ENCODE measurements around the gene ARAF. TPM values are rescaled to one million over a fixed set of nuclear protein-coding genes. Genes with fewer than 3 reads are reported as not detected.

ARAF gene
- polyA plus RNA-seq, 3 donors = 49.7 to 105 (median 68.6) TPM

DNA sequence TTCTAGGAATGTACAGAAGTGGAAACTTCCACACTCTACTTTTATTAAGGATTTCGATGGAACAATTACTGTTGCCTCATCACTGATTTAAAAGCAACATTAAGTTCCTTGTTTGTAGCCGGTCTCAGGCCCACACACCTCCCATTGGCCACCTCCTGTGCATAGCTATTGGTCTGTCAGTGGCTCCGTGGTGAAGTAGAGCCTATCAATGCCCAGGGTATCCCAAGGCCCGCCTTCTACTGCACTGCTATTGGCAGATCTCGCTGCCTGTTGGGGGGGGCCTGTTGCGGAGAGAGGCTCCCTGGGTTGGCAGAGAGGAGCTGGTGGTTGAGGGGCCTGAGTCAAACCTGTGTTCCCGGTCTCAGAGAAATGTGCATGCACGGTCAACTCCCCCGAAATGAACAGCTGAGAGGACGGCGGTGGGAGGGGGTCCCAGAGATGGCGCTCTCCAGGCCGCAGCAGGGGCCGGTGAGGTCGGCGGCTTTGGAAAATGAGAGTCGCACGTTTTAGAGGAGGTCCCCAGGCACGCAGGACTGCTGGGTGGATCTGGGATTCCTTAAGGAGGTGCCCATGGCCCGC lies 4.9 kb upstream of the ARAF start:
- Histone ChIP-seq H3K27ac (ENCODE audit: low read depth in 1 of 2, low read length in 2 of 2) (peak overlapping the region; percentile 63 to 86), H2AFZ (ENCODE audit: insufficient read depth, low read depth, low read length, poor library complexity, severe bottlenecking) (peak overlapping the region; percentile 71), H3K79me2 (ENCODE audit: insufficient read depth, low read length) (no peaks in the 10 kb centered on the region), H3K9ac (ENCODE audit: insufficient read depth, low read length, poor library complexity, severe bottlenecking) (peak overlapping the region; percentile 73), H3K36me3 (replicated peaks in 1 of 2; ENCODE audit: control insufficient read depth in 1 of 2, insufficient read depth in 2 of 2, low read length in 2 of 2) (no peaks in the 10 kb centered on the region), H3K9me3 (replicated peaks in 1 of 2; ENCODE audit: control insufficient read depth in 1 of 2, insufficient read depth in 1 of 2, low read length in 2 of 2) (no peaks in the 10 kb centered on the region), H4K20me1 (ENCODE audit: insufficient read depth, low read length) (no peaks in the 10 kb centered on the region), H3K4me3 (replicated peaks in 1 of 3; ENCODE audit: low read depth in 2 of 3, low read length in 3 of 3) (peak overlapping the region; percentile 59 to 76 (median 69)), H3K27me3 (ENCODE audit: control insufficient read depth in 2 of 2, insufficient read depth in 2 of 2, low read length in 2 of 2) (no peaks in the 10 kb centered on the region), H3K4me2 (replicated peaks; ENCODE audit: extremely low read depth, low read length, poor library complexity, severe bottlenecking) (peak overlapping the region; percentile 73), H3K4me1 (ENCODE audit: control insufficient read depth in 1 of 2, insufficient read depth in 2 of 2, low read length in 2 of 2) (peaks cover 16 to 29% of the 10 kb centered on the region in 2 donors)
- Mint-ChIP-seq H3K4me1 (peaks cover 27% of the 10 kb centered on the region), H3K27ac (peak overlapping the region; percentile 70 to 96 (median 88)), H3K36me3 (no peaks in the 10 kb centered on the region), H3K9me3 (peaks cover 0 to 7% (median 0%) of the 10 kb centered on the region in 7 donors), H3K4me3 (peak overlapping the region; percentile 91 to 97), H3K27me3 (ENCODE audit: low read depth in 3 of 3) (peaks cover 0 to 7% (median 0%) of the 10 kb centered on the region in 3 donors)
- TF ChIP-seq, protein P1, sequence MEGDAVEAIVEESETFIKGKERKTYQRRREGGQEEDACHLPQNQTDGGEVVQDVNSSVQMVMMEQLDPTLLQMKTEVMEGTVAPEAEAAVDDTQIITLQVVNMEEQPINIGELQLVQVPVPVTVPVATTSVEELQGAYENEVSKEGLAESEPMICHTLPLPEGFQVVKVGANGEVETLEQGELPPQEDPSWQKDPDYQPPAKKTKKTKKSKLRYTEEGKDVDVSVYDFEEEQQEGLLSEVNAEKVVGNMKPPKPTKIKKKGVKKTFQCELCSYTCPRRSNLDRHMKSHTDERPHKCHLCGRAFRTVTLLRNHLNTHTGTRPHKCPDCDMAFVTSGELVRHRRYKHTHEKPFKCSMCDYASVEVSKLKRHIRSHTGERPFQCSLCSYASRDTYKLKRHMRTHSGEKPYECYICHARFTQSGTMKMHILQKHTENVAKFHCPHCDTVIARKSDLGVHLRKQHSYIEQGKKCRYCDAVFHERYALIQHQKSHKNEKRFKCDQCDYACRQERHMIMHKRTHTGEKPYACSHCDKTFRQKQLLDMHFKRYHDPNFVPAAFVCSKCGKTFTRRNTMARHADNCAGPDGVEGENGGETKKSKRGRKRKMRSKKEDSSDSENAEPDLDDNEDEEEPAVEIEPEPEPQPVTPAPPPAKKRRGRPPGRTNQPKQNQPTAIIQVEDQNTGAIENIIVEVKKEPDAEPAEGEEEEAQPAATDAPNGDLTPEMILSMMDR (IDR thresholded peaks at IDR 0.05) = no peak
- 0% methylated on average over 13 of the region's 20 CpGs for WGBS (ENCODE audit: insufficient coverage)
- intact Hi-C loops (cut with micrococcal nuclease) = no loop called here
- DNase-seq = peak; percentile 85 to 92 (median 88)

DNA sequence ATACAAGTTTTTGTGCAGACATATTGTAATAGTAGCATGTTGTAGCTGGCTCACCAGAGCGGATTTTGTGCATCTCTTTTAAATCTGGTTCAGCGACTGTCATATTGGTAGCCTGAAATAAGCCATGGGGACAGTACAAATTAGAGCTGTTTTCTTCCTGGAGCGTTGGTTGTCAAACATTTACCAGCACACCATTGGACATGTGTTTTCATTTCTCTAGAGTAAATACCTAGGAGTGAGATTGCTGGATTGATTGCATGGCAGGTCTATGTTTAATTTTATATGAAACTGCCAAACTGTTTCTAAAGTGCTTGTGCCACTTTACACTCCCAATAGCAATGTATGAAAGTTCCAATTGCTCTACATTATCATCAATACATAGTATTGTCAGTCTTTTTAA lies 2.6 kb upstream of the ARAF start:
- H3K4me3 Mint-ChIP-seq = no peak overlapping the region
- no peak overlapping the region for H3K27ac Mint-ChIP-seq
- peaks cover 7% of the 10 kb centered on the region for H4K20me1 ChIP-seq (ENCODE audit: insufficient read depth, low read length)
- WGBS (ENCODE audit: insufficient coverage) = 100% methylated on average over 1 of the region's 3 CpGs
- TF ChIP-seq, protein P1 (IDR thresholded peaks at IDR 0.05) = no peak
- H3K27me3 Mint-ChIP-seq (ENCODE audit: low read depth in 3 of 3) = peaks cover 0 to 7% (median 0%) of the 10 kb centered on the region in 3 donors
- no peak overlapping the region for H3K4me2 ChIP-seq (replicated peaks; ENCODE audit: extremely low read depth, low read length, poor library complexity, severe bottlenecking)
- no peak for DNase-seq
- no peak overlapping the region for H3K4me3 ChIP-seq (replicated peaks in 1 of 3; ENCODE audit: low read depth in 2 of 3, low read length in 3 of 3)
- no peak overlapping the region for H3K9ac ChIP-seq (ENCODE audit: insufficient read depth, low read length, poor library complexity, severe bottlenecking)
- H3K36me3 ChIP-seq (replicated peaks in 1 of 2; ENCODE audit: control insufficient read depth in 1 of 2, insufficient read depth in 2 of 2, low read length in 2 of 2) = peaks cover 7 to 8% of the 10 kb centered on the region in 2 donors
- no peak overlapping the region for H3K27ac ChIP-seq (ENCODE audit: low read depth in 1 of 2, low read length in 2 of 2)
- H3K79me2 ChIP-seq (ENCODE audit: insufficient read depth, low read length) = peaks cover 18% of the 10 kb centered on the region
- no peaks in the 10 kb centered on the region for H3K9me3 ChIP-seq (replicated peaks in 1 of 2; ENCODE audit: control insufficient read depth in 1 of 2, insufficient read depth in 1 of 2, low read length in 2 of 2)
- H3K9me3 Mint-ChIP-seq = peaks cover 0 to 10% (median 0%) of the 10 kb centered on the region in 7 donors
- peaks cover 33% of the 10 kb centered on the region for H3K4me1 Mint-ChIP-seq
- H3K36me3 Mint-ChIP-seq = peaks cover 3 to 4% of the 10 kb centered on the region in 2 donors
- no peaks in the 10 kb centered on the region for H3K27me3 ChIP-seq (ENCODE audit: control insufficient read depth in 2 of 2, insufficient read depth in 2 of 2, low read length in 2 of 2)
- no peak overlapping the region for H2AFZ ChIP-seq (ENCODE audit: insufficient read depth, low read depth, low read length, poor library complexity, severe bottlenecking)
- intact Hi-C loops (cut with micrococcal nuclease) = no loop called here
- H3K4me1 ChIP-seq (ENCODE audit: control insufficient read depth in 1 of 2, insufficient read depth in 2 of 2, low read length in 2 of 2) = peaks cover 22 to 35% of the 10 kb centered on the region in 2 donors

Data from CD14-positive monocyte (primary cell).